Mononuclear cell (primary cell): ENCODE results near the gene KEAP1. TPM values are rescaled to one million over a fixed set of nuclear protein-coding genes. Genes with fewer than 3 reads are reported as not detected.
"Not testable (repeated sequence)": the region's sequence is repeated elsewhere in the genome, so short reads cannot be mapped to it uniquely, and the experiment has no call there.

Experiments
- H3K27me3 ChIP-seq: 2 replicates; pipeline ENCODE4 v1.6.0; 2011; ENCODE audit warnings: low read length, control low read depth; ENCODE audit not compliant: insufficient read depth
- H3K4me1 ChIP-seq: 2 replicates; pipeline ENCODE4 v1.5.1; 2011; ENCODE audit warnings: mild to moderate bottlenecking, low read length, control low read depth; ENCODE audit not compliant: insufficient read depth
- H3K4me3 ChIP-seq: 2 replicates; pipeline ENCODE4 v1.5.1; 2011; ENCODE audit warnings: mild to moderate bottlenecking, low read length, moderate library complexity
- H3K9me3 ChIP-seq: 2 replicates; pipeline ENCODE4 v1.5.1; 2011; ENCODE audit warnings: low read depth, mild to moderate bottlenecking, control low read depth, low read length
- total RNA-seq: library from RNA; depleted of rRNA; stranded (reverse); fragments of >200 nt; gene quantifications from one replicate; pipeline ENCODE4 v1.2.3, GENCODE V29; 2012

KEAP1 gene
- total RNA-seq, 1 donor, result 10.4 TPM

- Histone ChIP-seq H3K27me3 (no peaks in the 10 kb centered on the region), H3K4me1 (peaks cover 6% of the 10 kb centered on the region), H3K9me3 (no peaks in the 10 kb centered on the region), H3K4me3 (no peak overlapping the region)
Observed at GRCh38 chr19:10486551-10486950, 16.6 kb downstream of the KEAP1 start.

GRCh38 chr19:10478903-10479384 lies 24.2 kb downstream of the KEAP1 start:
- Histone ChIP-seq H3K9me3 (no peaks in the 10 kb centered on the region), H3K4me3 (no peak overlapping the region), H3K4me1 (peaks cover 20% of the 10 kb centered on the region), H3K27me3 (no peaks in the 10 kb centered on the region)

GRCh38 chr19:10478476-10478875 lies 24.7 kb downstream of the KEAP1 start:
- Histone ChIP-seq H3K27me3 (no peaks in the 10 kb centered on the region), H3K9me3 (no peaks in the 10 kb centered on the region), H3K4me1 (peaks cover 17% of the 10 kb centered on the region), H3K4me3 (no peak overlapping the region)

- Histone ChIP-seq H3K27me3 (no peaks in the 10 kb centered on the region), H3K4me3 (no peak overlapping the region), H3K4me1 (peaks cover 13% of the 10 kb centered on the region), H3K9me3 (no peaks in the 10 kb centered on the region)
Observed at GRCh38 chr19:10474962-10475451, 28.1 kb downstream of the KEAP1 start.

- Histone ChIP-seq H3K9me3 (no peaks in the 10 kb centered on the region), H3K4me1 (peaks cover under 1% of the 10 kb centered on the region), H3K4me3 (no peak overlapping the region), H3K27me3 (no peaks in the 10 kb centered on the region)
Observed at GRCh38 chr19:10473192-10473591, 30.0 kb downstream of the KEAP1 start.

GRCh38 chr19:10471909-10472308 lies 31.2 kb downstream of the KEAP1 start:
- Histone ChIP-seq H3K4me3 (no peak overlapping the region), H3K4me1 (no peaks in the 10 kb centered on the region), H3K27me3 (no peaks in the 10 kb centered on the region), H3K9me3 (no peaks in the 10 kb centered on the region)

GRCh38 chr19:10468133-10468532 lies 35.0 kb downstream of the KEAP1 start:
- Histone ChIP-seq H3K4me1 (no peaks in the 10 kb centered on the region), H3K27me3 (no peaks in the 10 kb centered on the region), H3K4me3 (no peak overlapping the region), H3K9me3 (no peaks in the 10 kb centered on the region)

- no peaks in the 10 kb centered on the region for H3K4me1 ChIP-seq
- no peak overlapping the region for H3K4me3 ChIP-seq
- no peaks in the 10 kb centered on the region for H3K9me3 ChIP-seq
- H3K27me3 ChIP-seq, result no peaks in the 10 kb centered on the region
Observed at GRCh38 chr19:10467104-10467706, 36.0 kb downstream of the KEAP1 start.

- no peak overlapping the region for H3K4me3 ChIP-seq
- no peaks in the 10 kb centered on the region for H3K27me3 ChIP-seq
- peaks cover 7% of the 10 kb centered on the region for H3K4me1 ChIP-seq
- no peaks in the 10 kb centered on the region for H3K9me3 ChIP-seq
Observed at GRCh38 chr19:10464456-10464855, 38.7 kb downstream of the KEAP1 start.

- no peaks in the 10 kb centered on the region for H3K27me3 ChIP-seq
- peaks cover 7% of the 10 kb centered on the region for H3K4me1 ChIP-seq
- H3K9me3 ChIP-seq, result no peaks in the 10 kb centered on the region
- no peak overlapping the region for H3K4me3 ChIP-seq
Observed at GRCh38 chr19:10462557-10462956, 40.6 kb downstream of the KEAP1 start.

GRCh38 chr19:10462042-10462441 lies 41.1 kb downstream of the KEAP1 start:
- H3K27me3 ChIP-seq, H3K4me3 ChIP-seq, H3K9me3 ChIP-seq, H3K4me1 ChIP-seq: not testable (repeated sequence)

- Histone ChIP-seq H3K27me3 (no peaks in the 10 kb centered on the region), H3K4me3 (no peak overlapping the region), H3K9me3 (no peaks in the 10 kb centered on the region), H3K4me1 (peaks cover 7% of the 10 kb centered on the region)
Observed at GRCh38 chr19:10461047-10461949, 41.9 kb downstream of the KEAP1 start.

GRCh38 chr19:10460714-10461046 lies 42.5 kb downstream of the KEAP1 start:
- no peaks in the 10 kb centered on the region for H3K9me3 ChIP-seq
- no peak overlapping the region for H3K4me3 ChIP-seq
- H3K4me1 ChIP-seq, result peaks cover 7% of the 10 kb centered on the region
- no peaks in the 10 kb centered on the region for H3K27me3 ChIP-seq

GRCh38 chr19:10458733-10459132 lies 44.4 kb downstream of the KEAP1 start:
- H3K27me3 ChIP-seq, H3K4me3 ChIP-seq, H3K9me3 ChIP-seq, H3K4me1 ChIP-seq: not testable (repeated sequence)

- no peak overlapping the region for H3K4me3 ChIP-seq
- no peaks in the 10 kb centered on the region for H3K27me3 ChIP-seq
- H3K9me3 ChIP-seq, result no peaks in the 10 kb centered on the region
- no peaks in the 10 kb centered on the region for H3K4me1 ChIP-seq
Observed at GRCh38 chr19:10454267-10454666, 48.9 kb downstream of the KEAP1 start.
